GM21447 (cell line): ENCODE measurements around the gene MACF1.
"Not testable (repeated sequence)": the region's sequence is repeated elsewhere in the genome, so short reads cannot be mapped to it uniquely, and the experiment has no call there.

ENCODE experiments used
- ATAC-seq: cut with Tn5 transposase; IDR thresholded peaks from one replicate; pipeline ENCODE4 v1.9.1; 2021; ENCODE audit not compliant: unreplicated experiment

Gene MACF1

DNA sequence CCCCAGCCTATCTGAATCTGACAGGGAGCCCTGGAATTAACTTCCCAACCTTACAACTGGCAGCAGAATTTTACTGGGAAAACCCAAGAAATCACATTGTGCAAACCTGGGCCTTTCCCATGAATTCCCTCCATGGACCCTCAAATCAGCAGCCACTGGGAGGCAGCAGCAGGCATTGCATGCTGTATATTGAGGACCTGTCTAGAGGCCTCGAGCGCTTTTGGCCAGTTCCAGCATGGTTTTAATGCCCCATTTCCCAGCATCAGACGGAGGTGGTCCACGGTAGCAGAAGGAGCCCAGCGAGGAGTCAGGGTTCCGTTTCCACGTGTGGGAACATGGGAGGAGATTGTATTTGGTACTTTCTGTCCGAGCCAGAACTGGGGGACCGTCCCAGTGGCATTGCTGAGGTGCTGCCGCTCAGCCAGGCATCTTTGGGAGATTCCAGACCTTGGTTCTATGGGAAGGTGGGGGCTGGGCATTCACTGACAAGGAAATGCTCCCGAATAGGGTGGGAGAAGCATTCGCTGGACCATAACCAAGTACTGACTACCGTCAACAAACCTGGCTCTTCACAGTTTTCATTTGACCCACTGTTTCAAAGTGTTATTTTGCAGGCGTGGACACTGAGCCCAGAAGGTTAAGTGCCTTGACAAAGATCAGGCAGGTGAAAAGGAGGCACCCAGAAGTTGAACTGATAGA is 302.9 kb downstream of the MACF1 start:
- ATAC-seq = no peak

DNA sequence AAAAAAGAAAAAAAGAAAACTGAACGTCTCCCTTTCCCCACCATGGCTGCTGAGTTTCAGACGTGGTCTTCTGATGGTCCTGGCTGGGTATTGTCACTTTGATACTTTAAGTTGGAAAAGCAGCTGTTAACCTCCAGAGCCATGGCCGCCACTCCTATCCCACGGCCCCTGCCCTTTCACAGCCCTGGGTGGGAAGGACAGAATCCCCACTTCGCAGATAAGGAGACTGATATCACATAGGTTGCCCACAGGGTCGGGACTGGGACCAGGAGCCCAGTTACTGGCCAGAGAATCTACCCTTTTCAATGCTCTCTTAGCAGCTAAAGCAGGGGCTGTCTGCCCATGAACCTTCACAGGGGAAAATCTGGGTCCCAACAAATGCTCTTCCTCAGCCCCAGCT is 303.8 kb downstream of the MACF1 start:
- ATAC-seq = no peak

DNA sequence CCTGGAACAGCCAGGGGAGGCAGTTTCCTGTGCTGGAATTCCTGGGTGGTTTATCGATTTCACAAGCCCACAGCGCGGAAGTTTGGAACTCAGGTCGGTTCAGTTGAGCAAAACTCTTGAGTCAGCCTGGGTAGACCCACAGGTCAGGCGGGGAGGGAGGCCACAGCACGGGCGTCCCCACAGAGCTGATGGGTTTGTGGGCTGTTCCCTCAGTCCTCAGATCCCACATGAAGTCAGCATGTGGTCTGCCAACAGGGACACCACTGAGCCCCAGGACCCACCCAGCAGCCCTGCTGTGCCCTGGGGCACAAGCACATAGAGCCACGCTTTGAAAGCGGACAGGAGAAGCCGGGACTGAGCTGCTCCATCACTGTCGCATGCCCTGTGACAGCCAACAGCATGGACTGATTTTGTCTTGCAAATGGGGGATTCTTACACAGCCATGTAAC is 304.4 kb downstream of the MACF1 start:
- ATAC-seq = peak; percentile 6

- peak; percentile 61 for ATAC-seq
Observed at GRCh38 chr1:39509360-39510009, 305.0 kb downstream of the MACF1 start.

DNA sequence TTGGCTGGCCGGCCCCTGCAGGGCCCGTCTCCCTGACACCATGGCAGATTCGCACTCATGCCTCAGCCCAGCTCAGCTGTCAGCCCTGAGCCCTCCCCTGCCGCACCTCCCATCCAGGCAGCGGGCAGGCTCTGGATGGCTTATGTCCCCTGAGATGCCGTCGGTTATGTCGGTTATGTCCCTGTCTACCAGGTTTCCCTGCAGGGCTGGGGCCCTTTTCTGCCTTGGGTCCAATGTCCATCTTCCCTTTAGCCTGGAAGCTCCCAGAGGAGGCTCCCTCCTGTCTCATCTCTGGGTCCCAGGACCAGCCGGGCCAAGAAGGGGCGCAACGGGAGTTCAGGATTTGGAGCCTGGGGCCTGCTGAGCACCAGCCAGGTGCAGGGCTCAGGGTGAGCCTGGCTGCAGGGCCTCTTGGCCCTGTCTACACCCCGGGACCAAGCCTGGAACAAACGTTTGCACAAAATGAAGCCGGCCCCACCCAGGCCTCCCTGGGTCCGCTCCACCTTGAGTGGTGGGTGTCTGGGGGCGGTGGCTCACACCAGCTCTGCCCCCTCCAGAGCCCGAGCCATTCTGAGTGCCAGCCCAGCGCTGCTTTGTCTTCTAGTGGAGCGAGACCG is 306.2 kb downstream of the MACF1 start:
- not testable (repeated sequence) for ATAC-seq

GRCh38 chr1:39511477-39511876 is 307.0 kb downstream of the MACF1 start:
- not testable (repeated sequence) for ATAC-seq

DNA sequence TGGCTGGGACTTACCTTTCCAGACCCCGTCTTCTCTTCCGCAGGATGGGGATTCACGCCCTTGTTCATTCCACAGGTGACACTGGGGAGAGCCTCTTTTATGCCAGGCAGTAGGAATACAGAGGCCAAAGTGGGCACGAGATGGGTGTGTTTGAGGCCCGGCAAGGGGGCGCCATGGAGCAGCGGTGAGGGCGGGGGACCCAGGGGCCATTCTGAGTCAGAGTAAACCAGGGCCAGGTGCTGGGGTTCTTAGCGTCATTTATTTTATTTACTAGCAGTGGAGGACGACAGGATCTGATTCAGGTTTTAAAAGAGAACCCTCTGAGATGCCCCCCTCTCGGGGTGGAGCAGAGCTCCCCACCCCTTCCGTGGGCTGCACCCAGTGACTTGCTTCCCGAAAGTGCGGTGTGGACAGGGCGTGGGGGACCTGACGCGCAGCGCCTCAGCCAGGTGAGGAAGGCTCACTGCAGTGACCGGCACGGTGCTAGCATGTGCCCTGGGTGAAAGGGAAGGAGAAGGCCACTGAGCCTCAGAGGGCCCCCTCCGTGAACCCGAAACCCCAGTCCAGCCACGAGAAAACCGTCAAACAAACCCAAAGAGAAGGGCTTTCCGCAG is 307.8 kb downstream of the MACF1 start:
- not testable (repeated sequence) for ATAC-seq

DNA sequence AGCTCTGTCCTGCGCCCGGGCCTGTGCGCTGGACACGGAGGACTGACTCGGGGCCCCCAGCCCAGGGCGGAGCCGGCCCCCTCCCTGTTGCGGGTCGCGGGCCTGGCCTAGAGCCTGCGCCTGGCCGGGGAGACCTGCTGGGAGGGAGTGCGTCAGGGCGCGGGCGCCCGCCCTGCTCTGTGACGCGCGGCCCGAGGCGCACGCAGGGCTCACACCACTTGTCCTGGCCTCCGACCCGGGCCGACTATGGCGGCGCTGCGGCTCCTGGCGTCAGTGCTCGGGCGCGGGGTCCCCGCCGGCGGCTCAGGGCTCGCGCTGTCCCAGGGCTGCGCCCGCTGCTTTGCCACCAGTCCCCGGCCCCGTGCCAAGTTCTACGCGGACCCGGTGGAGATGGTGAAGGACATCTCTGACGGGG is 310.2 kb downstream of the MACF1 start:
- not testable (repeated sequence) for ATAC-seq

GRCh38 chr1:39515131-39516086 is 310.9 kb downstream of the MACF1 start:
- not testable (repeated sequence) for ATAC-seq

DNA sequence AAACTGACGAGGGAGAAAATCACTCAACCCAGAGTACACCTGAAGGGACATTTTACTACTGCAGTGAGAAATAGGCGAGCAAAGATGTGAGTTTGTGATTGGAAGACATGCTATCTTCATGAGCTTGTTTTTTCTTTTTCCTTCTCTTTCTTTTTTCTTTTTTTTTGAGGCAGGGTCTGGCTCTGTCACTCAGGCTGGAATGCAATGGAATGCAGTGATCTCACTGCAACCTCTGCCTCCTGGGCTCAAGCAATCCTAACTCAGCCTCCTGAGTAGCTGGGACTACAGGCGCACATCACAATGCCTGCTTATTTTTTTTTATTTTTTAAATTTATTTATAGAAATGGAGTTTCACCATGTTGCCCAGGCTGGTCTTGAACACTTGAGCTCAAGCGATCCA is 312.3 kb downstream of the MACF1 start:
- not testable (repeated sequence) for ATAC-seq

DNA sequence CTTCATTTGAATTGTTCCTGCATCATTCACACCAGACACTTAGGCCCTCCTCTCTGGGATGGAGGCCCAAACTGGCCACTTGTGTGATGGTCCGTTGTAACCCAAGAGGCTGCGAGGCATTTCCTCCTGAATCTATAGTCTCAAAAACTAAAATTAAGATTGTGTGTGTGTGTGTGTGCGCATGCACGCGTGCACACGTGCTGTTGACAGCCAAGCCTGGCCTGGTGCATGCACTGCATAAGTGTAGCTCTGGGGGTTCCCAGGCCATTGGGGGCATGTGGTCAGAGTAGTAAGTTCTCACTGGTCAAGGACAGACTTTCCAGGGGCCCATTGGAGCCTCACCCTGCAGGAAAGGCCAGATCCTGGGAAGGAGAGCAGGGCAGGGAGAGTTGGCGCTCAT is 313.4 kb downstream of the MACF1 start:
- ATAC-seq = not testable (repeated sequence)

DNA sequence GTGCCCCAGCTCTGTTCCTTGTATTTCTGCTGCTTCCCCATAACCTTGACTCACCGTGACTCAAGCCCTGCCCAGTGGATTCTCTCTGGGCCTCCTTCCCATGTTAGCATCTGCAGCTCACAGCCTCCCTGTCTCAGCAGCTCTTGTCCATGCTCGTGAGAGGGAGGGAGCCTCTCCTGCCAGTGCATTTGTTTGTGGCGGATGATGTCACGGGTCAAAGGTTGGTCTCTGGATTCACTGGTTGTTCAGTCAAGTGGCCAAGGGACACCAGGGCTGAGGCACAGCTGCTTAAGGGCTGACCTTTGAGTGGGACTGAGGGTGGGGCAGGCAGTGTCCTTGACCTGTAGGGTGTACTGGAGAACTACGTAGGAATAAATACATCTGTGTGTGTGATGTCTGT is 314.9 kb downstream of the MACF1 start:
- ATAC-seq = not testable (repeated sequence)

DNA sequence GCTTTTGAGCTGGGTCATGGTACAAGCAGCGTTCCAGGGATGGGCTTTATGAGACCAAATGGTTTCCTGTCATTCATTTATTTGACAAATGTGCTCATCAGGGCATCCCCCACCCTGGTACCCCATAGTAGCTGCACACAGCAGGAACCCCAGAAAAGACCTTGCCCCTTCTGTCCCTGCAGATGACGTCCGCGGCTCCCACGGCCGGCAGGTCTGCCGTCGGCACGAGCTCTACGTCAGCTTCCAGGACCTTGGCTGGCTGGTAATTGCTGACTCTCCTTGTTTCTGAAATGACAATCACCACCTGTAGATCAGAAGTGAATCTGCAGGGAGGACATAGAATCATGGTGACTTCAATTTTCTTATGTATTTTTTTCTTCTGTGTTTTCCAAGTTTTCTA is 317.7 kb downstream of the MACF1 start:
- ATAC-seq = not testable (repeated sequence)

DNA sequence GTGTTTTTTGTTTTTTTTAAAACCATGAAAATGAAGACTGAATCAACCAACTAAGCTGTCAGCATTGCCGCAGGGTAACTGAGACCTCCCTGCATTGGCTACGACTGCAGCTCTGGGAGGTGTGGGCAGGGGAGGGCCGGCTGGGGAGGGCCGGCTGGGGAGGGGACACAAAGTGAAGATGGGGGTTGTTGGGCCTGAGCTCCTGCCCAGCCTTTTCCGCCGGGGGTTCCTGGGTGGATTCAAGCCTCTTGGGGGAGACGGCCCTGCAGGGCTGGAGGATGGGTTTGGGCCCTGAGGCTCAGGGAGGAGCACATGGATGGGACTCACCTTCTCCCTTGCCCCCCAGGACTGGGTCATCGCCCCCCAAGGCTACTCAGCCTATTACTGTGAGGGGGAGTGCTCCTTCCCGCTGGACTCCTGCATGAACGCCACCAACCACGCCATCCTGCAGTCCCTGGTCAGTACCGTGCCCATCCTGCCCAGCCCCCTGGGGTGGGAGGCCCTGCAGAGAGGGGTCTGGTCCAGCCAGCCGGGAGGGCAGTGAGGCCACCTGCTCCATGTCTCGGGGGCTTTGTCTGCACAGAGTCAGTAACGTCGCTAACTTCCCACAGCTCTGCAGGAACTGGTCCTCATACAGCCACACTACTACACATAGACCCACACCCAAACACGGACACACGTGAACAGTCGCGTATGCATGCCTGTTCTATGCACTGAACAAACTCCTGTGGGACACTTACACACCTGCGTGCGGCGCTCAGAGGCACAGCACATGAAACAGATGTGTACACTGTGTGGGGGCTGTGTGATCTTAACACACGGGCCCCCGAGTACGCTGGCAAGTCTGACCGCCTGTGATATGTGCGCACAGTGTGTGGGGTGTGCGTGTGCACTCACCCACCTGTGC is 318.4 kb downstream of the MACF1 start:
- ATAC-seq = no peak

- no peak for ATAC-seq
Observed at GRCh38 chr1:39524171-39524570, 319.7 kb downstream of the MACF1 start.

- no peak for ATAC-seq
Observed at GRCh38 chr1:39524591-39525365, 320.3 kb downstream of the MACF1 start.

GRCh38 chr1:39525366-39526165 is 321.1 kb downstream of the MACF1 start:
- ATAC-seq = peak; percentile 91
